Urothelium cell line (cell line): ENCODE data around the gene MRPS2.

ENCODE experiments used
- DNase-seq: peaks from one replicate; pipeline ENCODE4 v3.0.0; 2011; ENCODE audit warnings: low spot score, mixed read lengths
- FAIRE-seq: peaks from 2 replicates; lab custom pipeline; 2011; peaks lifted over from hg19 to GRCh38; lab: Jason Lieb, UNC

The MRPS2 gene

DNA sequence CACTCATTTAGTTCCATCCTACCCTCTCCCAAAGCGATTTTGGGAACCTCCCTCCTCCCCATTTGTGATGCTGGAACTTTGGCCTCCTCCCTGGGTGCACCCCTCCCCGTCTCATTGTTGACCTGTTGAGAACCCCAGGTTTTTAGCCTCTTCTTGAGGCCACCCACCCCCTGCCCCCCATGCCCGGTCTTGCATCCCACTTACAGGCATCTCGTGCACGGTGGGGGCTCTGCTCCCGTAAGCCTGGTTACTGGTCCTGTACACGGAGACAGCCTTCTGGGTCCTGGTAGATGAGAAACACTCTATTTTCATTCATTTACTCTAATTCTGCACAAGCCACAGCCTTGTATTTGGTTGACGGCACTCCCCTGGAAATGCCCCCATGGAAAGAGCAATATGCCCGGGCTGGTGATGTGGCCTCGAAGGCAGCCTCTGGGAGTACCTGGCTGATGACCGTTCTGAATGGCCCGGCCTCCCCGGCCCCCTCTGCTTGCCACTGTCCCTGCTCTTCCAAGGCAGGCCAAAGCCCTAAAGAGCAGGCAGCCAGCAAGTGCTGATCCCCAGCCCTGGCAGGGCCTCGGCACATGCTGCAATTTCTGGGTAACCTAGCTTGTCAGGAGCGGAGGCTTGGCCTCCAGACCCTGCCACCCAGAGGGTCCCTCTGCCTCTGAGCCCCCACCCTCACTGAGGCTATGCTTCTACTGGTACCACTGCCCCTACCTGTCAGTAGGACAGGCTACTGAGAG lies 1.9 kb upstream of the MRPS2 start:
- FAIRE-seq, result no peak

DNA sequence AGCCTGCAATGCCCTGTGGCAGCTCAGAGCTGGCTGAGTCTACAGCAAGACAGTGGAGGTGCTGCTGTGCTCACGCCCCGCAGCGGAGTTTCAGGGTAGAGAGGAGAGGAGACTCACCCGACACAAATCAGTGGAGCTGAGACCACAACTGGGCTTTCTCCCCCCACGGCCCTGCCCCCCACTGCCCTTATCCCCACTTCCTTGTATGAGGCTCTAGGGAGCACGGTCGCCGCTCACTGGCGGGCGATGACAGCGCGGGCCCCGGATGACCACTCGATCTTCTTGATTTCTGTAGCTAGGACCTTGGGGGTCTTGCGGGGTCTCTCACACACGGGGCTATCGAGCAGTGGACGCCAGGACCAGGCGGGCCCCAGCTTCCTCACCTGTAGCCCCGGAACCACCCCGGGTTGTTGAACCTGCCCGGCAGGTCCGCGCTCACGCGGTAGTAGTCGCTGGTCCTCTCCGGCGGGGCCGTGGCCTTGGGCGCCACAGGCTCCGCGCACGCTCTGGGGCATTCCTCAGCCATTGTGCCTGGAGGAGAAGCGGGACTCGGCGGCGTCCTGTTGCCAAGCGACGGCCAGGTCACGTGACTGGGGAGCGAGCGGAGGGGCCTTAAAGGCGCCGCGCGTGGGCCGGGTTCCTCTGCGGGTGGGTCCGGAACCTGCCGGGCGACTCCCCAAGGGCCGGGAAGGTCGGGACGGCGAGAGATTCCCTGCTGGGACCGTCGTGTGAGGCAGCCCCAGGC lies 984 bp upstream of the MRPS2 start:
- peak; percentile 68 for FAIRE-seq

More for the DNA sequence above, 1.9 kb upstream of the MRPS2 start:
- DNase-seq, result no peak

DNA sequence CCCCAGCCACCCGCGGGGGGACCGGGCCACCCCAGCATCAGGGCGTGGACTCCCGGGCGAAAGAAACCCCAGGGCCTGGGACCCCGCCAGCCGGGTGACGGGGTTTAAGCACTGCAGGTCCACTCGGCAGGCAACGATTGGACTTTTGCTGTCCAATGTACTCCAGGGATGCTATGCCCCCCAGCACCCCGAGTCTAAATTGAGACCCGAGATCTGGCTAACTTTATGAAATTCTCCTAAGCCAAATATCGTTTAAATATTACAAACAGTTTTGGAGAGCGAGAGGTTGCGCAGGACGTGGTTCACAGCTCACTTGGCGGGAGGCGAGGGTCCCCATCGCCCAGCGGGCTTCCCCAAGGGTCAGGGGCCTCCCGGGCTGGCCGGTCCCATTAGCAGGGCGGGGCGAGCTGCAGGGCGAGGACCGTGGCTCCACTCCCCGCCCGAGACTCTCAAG lies 384 bp upstream of the MRPS2 start:
- DNase-seq (no peak), FAIRE-seq (no peak)

More for the DNA sequence above, 984 bp upstream of the MRPS2 start:
- peak; percentile 92 for DNase-seq

DNA sequence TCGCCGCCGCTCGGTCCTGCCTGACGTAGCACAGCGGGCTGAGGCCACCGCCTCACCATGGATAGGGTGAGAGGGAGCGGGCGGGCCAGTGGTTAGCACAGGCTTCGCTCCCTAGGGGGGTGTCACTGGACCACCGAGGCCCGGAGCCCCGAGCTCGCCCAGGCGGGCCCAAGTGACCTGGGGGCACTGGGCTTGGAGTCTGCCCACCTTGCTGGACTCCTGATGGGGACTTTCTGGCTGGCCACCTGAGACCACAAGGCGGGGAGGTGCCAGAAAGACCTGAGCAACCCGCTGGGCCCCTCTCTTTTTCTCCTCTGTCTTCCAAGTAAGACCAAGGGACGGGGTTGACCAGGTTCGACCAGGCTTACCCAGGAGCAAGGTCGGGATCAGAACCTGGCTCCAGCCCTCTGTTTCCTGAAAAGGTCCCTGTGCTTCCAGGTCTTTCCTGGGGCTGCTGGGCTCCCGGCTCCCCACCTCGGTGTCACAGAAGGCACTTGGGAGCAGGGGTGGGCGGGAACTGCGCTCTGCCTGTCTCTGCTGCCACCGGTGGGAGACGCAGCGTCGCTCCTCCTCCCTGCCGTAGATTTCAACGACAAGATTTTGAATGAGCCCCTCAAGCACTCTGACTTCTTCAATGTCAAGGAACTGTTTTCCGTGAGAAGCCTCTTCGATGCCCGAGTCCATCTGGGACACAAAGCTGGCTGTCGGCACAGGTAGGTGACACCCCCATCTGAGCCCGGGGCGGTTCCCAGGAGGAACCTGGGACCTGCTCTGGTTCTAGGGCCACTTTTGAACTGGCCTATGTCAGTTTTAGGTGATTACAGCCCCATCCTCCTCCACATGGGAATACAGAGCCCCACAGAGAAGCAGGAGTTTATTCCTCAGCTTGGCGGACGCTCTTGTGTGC lies 1.0 kb downstream of the MRPS2 start:
- FAIRE-seq (no peak), DNase-seq (peak; percentile 68)

DNA sequence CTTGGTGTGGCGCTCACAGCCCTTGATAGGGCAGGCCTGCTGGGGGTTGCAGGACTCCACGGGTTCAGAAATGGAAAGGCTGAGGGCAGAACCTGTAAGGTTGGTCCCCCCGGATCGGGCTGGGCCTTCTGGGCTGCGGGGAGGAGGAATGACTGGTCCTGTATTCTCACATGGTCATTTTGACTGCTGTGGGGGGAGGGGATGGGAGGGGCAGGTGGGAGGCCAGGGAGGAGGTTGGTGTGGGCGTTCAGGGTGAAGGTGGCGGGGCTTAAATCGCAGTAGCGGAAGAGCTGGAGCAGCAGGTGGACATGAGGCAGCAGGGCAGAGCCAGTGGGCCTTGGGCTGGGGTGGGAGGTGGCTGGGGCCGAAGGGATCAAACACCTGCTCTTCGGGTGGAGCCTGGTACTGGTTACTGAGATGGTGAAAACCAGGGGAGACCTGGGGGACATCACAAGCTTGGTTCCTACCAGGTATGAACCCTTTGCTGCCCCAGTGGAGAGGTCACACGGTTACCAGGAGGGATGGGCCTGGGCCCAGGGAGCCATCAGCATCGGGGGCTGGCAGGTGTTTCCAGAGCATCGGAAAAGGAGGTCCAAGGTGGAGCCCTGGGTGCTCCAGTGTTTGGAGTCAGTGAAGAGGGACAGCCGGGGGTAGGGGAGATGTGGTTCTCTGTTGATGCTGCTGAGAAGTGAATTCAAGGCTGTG lies 1.8 kb downstream of the MRPS2 start:
- no peak for DNase-seq
- FAIRE-seq, result no peak

DNA sequence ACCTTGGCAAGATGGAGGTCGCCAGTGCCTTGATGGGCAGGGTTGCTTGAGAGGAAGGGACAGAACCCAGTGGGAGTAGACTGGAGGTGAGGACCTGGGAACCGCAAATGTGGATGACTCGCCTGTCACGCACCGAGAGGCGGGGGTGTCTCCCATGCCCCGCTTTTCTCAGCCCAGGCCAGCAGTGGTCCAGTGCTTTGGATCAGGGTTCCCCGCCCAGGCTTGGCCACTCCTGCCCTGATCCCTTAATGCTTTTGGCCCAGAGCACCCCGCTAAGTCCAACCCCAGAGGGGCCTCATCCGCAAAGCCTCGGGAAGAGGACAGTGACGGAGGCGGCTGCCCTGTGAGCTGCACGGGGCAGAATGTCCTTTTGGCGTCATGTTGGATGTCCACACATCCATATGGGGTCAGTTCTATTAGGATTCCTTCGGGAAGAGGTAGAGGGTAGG lies 2.4 kb downstream of the MRPS2 start:
- DNase-seq (no peak), FAIRE-seq (no peak)

DNA sequence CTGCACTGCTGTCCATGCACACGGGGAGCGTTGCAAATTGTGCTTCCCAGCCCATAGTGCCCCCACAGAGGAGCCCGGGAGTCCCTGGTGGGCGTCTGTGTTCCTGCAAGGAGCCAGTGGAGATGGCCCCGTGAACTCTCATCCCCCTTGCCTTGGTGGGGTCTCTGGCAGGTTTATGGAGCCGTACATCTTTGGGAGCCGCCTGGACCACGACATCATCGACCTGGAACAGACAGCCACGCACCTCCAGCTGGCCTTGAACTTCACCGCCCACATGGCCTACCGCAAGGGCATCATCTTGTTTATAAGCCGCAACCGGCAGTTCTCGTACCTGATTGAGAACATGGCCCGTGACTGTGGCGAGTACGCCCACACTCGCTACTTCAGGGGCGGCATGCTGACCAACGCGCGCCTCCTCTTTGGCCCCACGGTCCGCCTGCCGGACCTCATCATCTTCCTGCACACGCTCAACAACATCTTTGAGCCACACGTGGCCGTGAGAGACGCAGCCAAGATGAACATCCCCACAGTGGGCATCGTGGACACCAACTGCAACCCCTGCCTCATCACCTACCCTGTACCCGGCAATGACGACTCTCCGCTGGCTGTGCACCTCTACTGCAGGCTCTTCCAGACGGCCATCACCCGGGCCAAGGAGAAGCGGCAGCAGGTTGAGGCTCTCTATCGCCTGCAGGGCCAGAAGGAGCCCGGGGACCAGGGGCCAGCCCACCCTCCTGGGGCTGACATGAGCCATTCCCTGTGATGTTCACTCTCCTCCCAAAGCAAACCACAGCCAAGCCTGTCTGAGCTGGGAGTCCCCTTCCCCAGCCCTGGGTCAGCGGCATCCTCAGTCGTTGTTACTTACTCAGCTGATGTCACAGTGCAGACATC lies 3.1 kb downstream of the MRPS2 start:
- DNase-seq, result no peak
- FAIRE-seq, result no peak

DNA sequence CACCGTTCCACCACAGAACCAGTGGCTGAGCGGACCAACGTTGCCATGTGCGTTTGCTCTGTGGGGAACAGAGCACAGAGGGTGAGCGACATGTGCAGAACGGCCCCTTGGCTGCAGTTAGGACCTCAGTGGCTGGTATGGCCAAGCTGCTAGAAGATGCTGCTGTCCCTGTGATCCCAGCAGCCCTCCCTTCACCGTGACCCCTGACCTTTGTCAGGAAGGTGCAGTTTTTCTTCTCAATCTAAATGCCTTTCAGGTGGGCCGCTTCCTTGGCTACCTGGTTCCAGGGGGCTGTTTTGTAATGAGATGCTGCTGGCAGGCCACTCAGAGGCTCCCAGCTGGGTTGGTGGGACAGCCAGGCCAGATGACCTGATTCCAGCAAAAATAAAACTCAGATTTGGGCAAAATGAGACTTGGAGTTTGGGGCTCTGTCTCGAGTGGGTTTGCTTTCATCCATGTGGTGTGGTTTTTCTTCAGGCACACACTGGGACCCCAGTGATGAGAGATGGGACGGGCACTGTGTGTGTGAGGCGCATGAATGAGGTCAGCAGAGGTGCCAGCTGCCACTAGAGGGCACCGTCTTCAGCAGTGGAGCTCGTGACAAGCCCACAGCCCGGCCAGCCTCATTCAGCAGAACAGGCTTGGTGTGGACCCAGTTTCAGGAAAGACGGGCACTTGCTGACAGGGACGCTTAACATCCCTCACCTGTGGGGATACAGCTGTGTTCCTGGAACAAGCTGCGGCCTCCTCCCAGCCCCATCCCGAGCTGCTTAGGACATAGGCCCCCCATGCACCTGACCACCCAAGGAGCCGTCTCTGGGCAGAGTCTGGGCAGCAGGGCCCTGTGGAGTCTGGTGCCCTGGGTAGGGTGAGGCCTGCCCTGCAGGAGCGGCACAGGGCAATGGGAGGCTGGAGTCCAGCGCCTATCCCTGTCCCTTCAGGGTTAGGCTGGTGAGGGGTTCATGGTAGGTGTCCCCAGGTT lies 4.1 kb downstream of the MRPS2 start:
- DNase-seq (peak; percentile 63), FAIRE-seq (no peak)

DNA sequence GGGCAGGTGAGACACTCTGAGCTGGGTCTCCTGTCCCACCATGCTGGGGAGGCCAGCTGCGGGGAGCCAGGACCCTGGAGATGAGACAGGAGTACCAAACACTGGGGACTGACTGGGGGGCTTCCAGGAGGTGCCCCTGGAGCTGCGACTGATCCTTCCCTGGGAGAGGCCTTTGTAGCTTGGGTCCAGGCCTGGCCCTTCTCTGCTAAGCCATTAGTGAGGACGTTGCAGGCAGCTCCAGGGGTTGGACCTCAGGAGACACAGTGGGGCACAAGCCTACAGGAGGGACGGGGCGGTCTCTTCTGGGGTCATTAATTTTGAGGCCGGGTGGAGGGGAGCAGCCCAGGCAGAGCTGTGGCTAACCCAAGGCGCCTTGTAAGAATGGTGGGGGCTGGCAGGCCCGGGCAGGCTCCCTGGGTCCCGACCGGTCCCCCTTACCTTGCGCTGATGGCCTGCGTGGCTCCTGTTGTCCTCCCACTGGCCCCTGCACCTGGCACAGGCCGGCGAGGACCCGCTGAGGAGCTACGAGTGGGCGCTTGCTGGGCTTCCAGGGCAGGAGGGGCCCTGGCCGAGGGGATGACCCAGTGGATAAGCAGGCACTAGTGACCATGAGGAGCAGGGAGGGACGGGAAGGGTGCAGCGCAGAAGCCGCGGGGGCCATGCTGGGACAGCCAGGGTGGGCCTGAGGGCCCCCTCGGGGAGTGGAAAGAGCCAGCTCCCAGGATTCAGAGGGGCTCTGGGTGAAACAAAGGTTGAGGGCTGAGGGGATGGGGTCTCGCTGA lies 5.1 kb downstream of the MRPS2 start:
- no peak for FAIRE-seq
- no peak for DNase-seq

DNA sequence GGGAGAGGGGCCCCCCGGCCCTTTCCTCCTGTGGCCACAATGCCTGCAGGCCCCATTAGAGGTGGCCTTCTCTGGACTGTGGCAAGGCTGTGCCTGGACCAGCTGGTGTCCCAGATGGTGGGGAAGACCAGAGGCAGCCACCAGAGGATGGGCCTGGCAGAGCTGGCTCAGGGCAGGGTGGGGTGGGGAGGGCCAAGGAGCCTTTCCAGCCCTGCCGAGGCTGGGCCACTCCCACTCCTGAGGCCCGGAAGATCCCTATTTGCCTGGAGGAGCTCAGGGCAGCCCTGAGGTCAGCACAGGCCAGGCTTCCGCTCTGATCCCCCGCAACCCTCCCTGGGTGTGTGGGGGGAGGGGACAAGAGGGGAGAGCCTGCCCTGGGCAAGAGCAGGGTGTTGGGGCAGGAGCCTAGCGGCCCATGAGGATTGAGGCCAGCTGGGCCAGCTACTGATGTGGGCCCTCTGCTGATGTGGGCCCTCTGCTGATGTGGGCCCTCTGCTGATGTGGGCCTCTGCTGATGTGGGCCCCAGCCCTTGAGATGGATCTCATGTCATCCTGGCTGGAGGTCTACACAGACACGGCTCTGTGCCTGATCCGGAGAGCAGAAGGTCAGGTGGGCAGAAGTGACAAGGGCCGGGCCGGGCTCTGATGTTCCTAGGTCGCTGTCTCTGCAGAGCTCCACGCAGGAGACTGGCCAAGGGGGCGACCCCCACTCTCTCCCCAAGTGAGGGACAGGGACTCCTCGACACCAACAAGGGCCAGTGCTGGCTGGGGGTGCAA lies 6.0 kb downstream of the MRPS2 start:
- DNase-seq, result no peak

DNA sequence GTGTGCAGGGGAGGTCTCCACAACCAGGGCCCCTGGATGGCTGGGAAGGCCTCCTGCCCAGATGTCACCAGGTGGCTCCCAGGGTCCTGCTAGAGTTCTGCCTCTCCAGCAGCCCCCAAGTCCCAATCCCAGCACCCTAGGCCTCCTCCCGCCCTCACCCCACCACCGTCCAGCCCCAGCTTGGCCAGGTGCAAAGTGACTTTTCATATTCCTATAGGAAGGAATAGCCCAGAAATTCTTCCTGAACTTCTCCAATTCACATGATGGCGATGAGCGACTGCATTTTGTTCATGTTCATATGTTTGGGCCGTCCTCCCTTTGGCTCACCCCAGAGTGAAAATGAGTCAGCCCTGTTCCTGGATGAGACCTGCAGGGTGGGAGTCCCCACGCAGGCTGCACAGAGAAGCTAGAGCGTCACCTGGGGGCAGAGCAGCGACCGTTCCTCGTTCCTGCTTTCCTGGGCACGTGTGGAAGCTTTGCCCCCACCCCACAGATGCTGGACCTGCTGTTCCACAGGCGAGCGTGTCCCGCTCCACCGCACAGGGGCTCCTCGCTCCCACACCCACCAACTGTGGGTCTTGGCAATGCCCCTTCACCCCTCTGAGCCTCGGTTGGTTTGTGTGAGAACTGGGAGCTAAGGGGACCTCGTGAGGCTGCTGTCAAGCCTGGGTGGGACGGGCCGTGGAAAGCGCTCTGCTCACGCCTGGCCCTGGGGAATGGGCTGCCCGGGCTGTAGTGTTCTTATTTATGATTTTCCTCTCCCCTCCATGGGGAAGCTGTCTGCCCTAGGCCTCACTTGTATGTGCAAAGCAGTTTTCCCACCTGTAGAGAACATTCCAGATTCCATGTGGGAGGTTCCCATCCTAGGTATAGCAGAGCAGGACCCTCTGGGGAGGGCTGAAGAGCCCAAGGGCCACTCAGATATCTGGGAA lies 6.9 kb downstream of the MRPS2 start:
- no peak for FAIRE-seq
- DNase-seq, result no peak

More for the DNA sequence above, 6.0 kb downstream of the MRPS2 start:
- FAIRE-seq, result no peak

DNA sequence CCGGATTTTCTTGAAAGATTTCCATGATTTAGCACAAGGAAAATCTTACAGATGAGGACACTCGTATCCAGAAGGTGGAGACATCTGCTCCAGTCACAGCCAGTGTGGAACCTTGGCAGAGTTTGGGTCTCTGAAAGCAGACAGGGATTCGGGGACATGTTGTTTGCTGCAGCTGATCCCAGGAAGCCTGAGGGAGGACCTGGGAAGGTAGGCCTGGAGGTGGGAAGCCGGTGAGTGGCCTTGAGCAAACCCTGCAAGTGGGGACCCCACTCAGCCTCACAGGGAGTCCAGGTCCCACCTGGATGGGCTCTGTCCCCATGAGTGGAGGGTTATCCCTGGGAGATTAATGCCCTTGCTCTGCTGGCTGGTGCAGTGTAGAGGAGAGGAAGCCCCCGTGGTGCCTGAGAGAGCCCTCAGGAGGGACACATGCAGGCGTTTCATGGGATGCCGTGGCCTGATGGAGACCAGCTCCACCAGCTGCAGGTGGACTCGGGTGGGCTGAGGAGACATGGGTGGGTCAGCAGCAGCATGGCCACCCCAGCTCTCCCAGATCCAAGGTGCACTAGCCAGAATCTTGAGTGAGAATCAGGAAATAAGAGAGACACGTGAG lies 7.8 kb downstream of the MRPS2 start:
- no peak for DNase-seq
- no peak for FAIRE-seq

DNA sequence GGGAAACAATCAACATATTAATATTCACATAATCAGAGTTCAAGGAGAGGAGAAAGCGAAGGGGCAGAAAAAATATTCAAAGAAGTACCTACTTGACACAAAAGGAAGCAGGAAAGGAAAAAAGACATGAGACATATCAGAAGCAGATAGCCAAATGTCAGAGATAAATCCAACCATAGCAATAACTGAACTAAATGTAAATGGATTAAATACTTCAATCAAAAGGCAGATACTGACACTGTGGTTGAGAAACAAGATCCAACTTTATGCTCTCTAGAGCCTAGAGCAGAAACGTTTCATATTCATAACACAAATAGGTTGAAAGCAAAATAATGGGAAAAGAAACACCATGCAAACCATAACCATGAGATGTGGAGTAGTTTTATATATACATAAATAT lies 9.0 kb downstream of the MRPS2 start:
- no peak for DNase-seq
- no peak for FAIRE-seq

DNA sequence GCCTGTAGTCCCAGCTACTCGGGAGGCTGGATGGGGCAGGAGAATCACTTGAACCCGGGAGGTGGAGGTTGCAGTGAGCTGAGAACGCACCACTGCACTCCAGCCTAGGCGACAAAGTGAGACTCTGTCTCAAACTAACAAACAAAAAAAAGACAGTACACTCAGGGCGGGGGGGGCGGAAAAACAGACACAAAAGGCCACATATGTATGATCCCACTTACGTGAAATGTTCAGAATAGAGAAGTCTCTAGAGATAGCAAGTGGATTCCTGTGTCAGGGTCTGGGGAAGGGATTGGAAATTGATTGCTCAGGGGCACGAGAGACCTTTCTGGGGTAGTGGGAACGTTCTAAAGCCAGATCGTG lies 11.7 kb downstream of the MRPS2 start:
- DNase-seq (no peak), FAIRE-seq (no peak)

DNA sequence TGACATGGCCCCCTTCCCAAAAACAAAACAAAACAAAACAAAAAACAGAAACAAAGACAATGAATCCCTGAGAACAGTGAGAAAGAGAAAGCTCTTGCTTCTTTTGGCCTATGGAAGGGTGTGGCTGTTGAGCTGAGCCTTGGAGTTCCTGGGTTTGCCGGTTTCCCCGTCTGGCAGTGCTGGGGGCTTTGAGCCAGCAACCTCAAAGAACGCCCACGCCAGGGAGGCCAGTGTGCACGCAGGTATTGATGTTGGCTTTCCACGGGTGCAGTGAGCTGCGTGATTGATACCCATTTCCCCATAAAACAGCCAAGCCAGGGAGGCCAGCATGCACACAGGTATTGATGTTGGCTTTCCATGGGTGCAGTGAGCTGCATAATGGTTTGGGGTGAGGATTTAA lies 12.4 kb downstream of the MRPS2 start:
- FAIRE-seq, result no peak
- DNase-seq, result no peak
